Activated CD4-positive, CD25-positive, alpha-beta regulatory T cell treated with anti-CD3 and anti-CD28 coated beads, Interleukin-2, amount 50 U/mL, for 72 hours (primary cell): ENCODE data around the gene TCP1.
"Not testable (repeated sequence)": the region's sequence is repeated elsewhere in the genome, so short reads cannot be mapped to it uniquely, and the experiment has no call there.

Source experiments
- DNase-seq: peaks from one replicate; pipeline ENCODE4 v3.0.0; 2021

The TCP1 gene

GRCh38 chr6:159732550-159732949 is 56.9 kb downstream of the TCP1 start:
- DNase-seq, result not testable (repeated sequence)

GRCh38 chr6:159730332-159730676 is 59.1 kb downstream of the TCP1 start:
- DNase-seq, result no peak

GRCh38 chr6:159729598-159730331 is 59.6 kb downstream of the TCP1 start:
- no peak for DNase-seq

- DNase-seq, result no peak
Measured at GRCh38 chr6:159728531-159728964, 60.9 kb downstream of the TCP1 start.
